ENCODE data around the gene SYCP2. TPM values are rescaled to one million over a fixed set of nuclear protein-coding genes. Genes with fewer than 3 reads are reported as not detected.
A peak's percentile ranks its signal among the peaks of the same experiment; 100 is the strongest.

SYCP2 gene
- total and polyA plus RNA-seq, 4 donors, result 1.0 to 6.7 (median 2.5) TPM

DNA sequence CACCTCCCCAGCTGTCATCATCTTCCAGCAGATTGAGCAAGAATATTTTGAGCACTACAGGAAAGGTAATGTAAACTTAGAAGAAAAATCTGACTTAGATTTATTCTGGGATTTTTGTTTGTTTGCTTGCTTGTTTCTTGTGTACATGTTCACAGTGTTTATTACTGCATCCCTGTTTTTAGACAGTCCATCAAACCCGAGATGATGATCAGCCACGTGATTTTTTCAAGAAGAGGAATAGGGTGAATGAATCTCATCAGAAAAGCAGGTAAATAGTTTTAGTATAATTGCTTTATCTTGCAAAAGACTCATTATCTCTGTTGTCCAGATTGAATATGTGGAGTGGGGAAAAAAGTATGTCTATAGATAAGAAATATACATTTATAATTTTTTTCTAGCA is 8.8 kb upstream of the SYCP2 start:
- Histone ChIP-seq H3K27ac (ENCODE audit: low read depth in 1 of 2, low read length in 1 of 2) (no peak overlapping the region), H3K9ac (ENCODE audit: insufficient read depth in 1 of 2, low read length in 2 of 2) (no peak overlapping the region), H3K36me3 (ENCODE audit: control insufficient read depth in 4 of 4, insufficient read depth in 4 of 4, low read length in 4 of 4) (peaks cover 0 to 18% (median 8%) of the 10 kb centered on the region in 4 donors), H3K9me3 (ENCODE audit: control insufficient read depth in 4 of 4, insufficient read depth in 3 of 4, low read length in 3 of 4) (no peaks in the 10 kb centered on the region), H3K4me3 (no peak overlapping the region), H3K27me3 (ENCODE audit: control insufficient read depth in 3 of 3, insufficient read depth in 3 of 3, low read length in 2 of 3) (no peaks in the 10 kb centered on the region), H3K4me1 (ENCODE audit: control insufficient read depth in 5 of 5, insufficient read depth in 5 of 5, low read length in 5 of 5) (peaks cover 8 to 65% (median 24%) of the 10 kb centered on the region in 5 donors)
- ATAC-seq (ENCODE audit: insufficient read depth, low FRiP score) (no peak), DNase-seq (no peak)
- TF ChIP-seq, protein P1, sequence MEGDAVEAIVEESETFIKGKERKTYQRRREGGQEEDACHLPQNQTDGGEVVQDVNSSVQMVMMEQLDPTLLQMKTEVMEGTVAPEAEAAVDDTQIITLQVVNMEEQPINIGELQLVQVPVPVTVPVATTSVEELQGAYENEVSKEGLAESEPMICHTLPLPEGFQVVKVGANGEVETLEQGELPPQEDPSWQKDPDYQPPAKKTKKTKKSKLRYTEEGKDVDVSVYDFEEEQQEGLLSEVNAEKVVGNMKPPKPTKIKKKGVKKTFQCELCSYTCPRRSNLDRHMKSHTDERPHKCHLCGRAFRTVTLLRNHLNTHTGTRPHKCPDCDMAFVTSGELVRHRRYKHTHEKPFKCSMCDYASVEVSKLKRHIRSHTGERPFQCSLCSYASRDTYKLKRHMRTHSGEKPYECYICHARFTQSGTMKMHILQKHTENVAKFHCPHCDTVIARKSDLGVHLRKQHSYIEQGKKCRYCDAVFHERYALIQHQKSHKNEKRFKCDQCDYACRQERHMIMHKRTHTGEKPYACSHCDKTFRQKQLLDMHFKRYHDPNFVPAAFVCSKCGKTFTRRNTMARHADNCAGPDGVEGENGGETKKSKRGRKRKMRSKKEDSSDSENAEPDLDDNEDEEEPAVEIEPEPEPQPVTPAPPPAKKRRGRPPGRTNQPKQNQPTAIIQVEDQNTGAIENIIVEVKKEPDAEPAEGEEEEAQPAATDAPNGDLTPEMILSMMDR (IDR thresholded peaks at IDR 0.05; ENCODE audit: control extremely low read depth, extremely low read depth), result no peak
- 75 to 82% methylated on average over 2 of the region's 2 CpGs for WGBS, 2 donors

DNA sequence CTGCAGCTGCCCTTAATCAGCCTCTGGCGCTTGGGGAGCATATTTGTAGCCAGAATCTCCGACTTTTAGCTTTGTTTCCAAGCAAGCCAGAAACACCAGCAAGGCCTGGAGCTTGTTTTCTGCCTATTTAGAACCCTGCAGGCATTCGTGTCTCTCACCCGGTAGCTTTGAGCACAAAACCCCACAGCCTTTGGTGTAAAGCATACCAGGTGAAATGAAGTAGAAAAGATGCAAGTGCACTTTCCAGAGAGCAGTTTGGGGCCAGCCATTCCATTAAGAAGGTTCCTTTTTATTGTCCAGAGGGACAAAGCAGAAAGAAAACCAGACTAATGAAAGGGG is 7.5 kb upstream of the SYCP2 start:
- Histone ChIP-seq H3K36me3 (ENCODE audit: control insufficient read depth in 4 of 4, insufficient read depth in 4 of 4, low read length in 4 of 4) (peaks cover 0 to 18% (median 8%) of the 10 kb centered on the region in 4 donors), H3K27me3 (ENCODE audit: control insufficient read depth in 3 of 3, insufficient read depth in 3 of 3, low read length in 2 of 3) (no peaks in the 10 kb centered on the region), H3K27ac (ENCODE audit: low read depth in 1 of 2, low read length in 1 of 2) (peak overlapping the region; percentile 97 to 100), H3K9me3 (ENCODE audit: control insufficient read depth in 4 of 4, insufficient read depth in 3 of 4, low read length in 3 of 4) (no peaks in the 10 kb centered on the region), H3K4me3 (peak overlapping the region; percentile 73), H3K4me1 (ENCODE audit: control insufficient read depth in 5 of 5, insufficient read depth in 5 of 5, low read length in 5 of 5) (peaks cover 8 to 69% (median 25%) of the 10 kb centered on the region in 5 donors), H3K9ac (ENCODE audit: insufficient read depth in 1 of 2, low read length in 2 of 2) (peak overlapping the region; percentile 75 to 89)
- DNase-seq (no peak), ATAC-seq (ENCODE audit: insufficient read depth, low FRiP score) (peak; percentile 3)
- 0% methylated on average over 4 of the region's 4 CpGs for WGBS, 2 donors
- TF ChIP-seq, protein P1 (IDR thresholded peaks at IDR 0.05; ENCODE audit: control extremely low read depth, extremely low read depth), result no peak

DNA sequence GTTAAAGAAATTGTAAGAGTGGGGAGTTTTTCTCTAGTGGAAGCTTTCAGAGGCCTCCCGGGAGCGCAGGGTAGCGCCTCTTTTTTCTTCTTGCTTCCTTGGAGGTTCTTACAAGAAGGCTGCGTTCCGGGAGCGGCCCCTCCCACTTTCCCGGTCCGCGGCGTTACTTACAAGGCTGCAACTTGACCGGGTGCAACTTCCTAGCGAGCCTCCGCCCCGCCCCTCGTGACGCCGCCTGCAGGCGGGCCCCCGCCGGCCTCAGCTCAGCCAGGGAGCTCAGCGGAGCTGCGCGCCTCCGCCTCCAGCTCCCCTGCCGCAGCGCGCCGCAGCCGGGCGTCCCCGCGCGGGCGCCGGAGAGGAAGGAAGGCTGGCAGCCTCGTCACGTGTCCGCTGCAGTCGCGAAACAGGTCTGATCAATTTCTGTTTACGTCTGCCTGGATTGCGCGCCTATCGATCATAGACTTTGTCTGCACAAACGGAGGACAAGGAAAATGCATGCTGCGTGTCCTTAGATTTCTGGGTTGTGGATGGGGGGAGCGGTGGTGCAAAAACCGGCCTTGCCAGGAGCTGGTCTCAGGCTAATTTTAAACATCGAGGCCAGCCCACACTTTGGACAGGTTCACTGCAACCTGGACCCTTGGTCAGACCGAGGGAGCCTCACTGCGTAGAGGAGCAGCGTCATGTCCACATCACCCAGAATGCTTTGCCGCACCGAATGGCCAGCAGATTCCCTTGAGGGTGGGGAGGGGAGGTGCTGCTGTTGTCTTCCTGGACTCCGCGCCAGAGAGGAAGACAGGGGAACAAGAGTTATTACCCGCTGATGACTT is 6.9 kb upstream of the SYCP2 start, which contains the start of the genes FAM217B and PPP1R3D:
FAM217B (plus strand) TSS at position 261 of the 827 bp plus-strand sequence. CDS start 3,555 bp downstream, outside the sequence.
PPP1R3D (minus strand) TSS at position 177 of the 827 bp plus-strand sequence. CDS start 374 bp downstream, outside the sequence.
- Histone ChIP-seq H3K4me1 (ENCODE audit: control insufficient read depth in 5 of 5, insufficient read depth in 5 of 5, low read length in 5 of 5) (peaks cover 8 to 63% (median 21%) of the 10 kb centered on the region in 5 donors), H3K27me3 (ENCODE audit: control insufficient read depth in 3 of 3, insufficient read depth in 3 of 3, low read length in 2 of 3) (no peaks in the 10 kb centered on the region), H3K27ac (ENCODE audit: low read depth in 1 of 2, low read length in 1 of 2) (peak within 1 kb of the TSS; percentile 97 to 100), H3K9ac (ENCODE audit: insufficient read depth in 1 of 2, low read length in 2 of 2) (peak within 1 kb of the TSS; percentile 75 to 89), H3K9me3 (ENCODE audit: control insufficient read depth in 4 of 4, insufficient read depth in 3 of 4, low read length in 3 of 4) (no peaks in the 10 kb centered on the region), H3K4me3 (peak within 1 kb of the TSS; percentile 73), H3K36me3 (ENCODE audit: control insufficient read depth in 4 of 4, insufficient read depth in 4 of 4, low read length in 4 of 4) (peaks cover 0 to 18% (median 8%) of the 10 kb centered on the region in 4 donors)
- ATAC-seq (ENCODE audit: insufficient read depth, low FRiP score), result peak; percentile 97
- peak; percentile 97 to 99 (median 98) for DNase-seq
- 0% methylated on average over 57 of the region's 57 CpGs for WGBS, 2 donors
- TF ChIP-seq, protein P1 (IDR thresholded peaks at IDR 0.05; ENCODE audit: control extremely low read depth, extremely low read depth), result no peak
